ENCODE measurements around the gene STARD7.

DNA sequence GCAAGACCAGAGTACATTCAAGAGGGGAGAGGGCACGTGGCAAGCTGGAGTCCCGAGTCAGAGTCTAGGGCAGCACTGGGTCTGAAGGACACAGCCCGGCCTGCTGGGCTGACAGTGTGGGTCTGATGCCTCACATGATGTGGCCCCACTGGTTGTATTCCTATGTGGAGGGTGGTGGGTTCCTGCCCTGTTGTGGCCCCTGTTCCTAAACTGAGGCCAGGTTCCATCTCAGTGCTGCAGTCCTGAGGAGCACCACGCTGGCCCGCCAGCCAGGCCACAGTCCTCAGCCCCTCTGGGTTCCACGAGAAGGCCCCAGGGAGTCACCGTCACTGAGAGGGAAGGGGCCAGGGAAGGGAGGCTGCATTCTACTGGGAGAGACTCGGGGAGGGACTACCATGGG is 43.9 kb upstream of the STARD7 start:
- no peak for TF ChIP-seq POLR2AphosphoS5 (IDR thresholded peaks at IDR 0.05; ENCODE audit: low read depth)
- TF ChIP-seq, protein P1, sequence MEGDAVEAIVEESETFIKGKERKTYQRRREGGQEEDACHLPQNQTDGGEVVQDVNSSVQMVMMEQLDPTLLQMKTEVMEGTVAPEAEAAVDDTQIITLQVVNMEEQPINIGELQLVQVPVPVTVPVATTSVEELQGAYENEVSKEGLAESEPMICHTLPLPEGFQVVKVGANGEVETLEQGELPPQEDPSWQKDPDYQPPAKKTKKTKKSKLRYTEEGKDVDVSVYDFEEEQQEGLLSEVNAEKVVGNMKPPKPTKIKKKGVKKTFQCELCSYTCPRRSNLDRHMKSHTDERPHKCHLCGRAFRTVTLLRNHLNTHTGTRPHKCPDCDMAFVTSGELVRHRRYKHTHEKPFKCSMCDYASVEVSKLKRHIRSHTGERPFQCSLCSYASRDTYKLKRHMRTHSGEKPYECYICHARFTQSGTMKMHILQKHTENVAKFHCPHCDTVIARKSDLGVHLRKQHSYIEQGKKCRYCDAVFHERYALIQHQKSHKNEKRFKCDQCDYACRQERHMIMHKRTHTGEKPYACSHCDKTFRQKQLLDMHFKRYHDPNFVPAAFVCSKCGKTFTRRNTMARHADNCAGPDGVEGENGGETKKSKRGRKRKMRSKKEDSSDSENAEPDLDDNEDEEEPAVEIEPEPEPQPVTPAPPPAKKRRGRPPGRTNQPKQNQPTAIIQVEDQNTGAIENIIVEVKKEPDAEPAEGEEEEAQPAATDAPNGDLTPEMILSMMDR (conservative IDR thresholded peaks at IDR 0.05; ENCODE audit: low read depth in 2 of 2): no peak
- TF ChIP-seq ZNF331 (CRISPR knock-in tag; IDR thresholded peaks at IDR 0.05; ENCODE audit: low read depth): no peak
